ENCODE measurements around the gene MCUB. TPM values are rescaled to one million over a fixed set of nuclear protein-coding genes. Genes with fewer than 3 reads are reported as not detected.
"Not testable (repeated sequence)": the region's sequence is repeated elsewhere in the genome, so short reads cannot be mapped to it uniquely, and the experiment has no call there.

Gene MCUB
- total RNA-seq, 1 donor from 2014 or later, result 14.8 TPM

DNA sequence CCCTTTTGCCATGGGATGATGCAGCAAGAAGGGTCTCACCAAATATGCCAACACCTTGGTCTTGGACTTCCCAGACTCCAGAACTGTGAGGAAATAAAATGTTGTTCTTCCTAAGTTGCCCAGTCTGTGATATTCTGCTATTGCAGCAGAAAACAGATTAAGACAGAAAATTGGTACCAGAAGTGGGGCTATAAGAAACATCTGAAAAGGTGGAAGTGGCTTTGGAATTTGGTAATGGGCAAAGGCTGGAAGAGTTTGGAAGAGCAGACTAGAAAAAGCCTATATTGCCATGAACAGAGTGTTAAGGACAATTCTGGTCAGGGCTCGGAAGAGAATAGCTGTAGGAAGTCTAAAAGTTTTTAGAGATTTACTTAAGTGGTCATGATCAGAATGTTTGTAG lies 115.8 kb downstream of the MCUB start:
- no peaks in the 10 kb centered on the region for H3K4me1 Mint-ChIP-seq (ENCODE audit: unreplicated experiment)
- H3K9me3 Mint-ChIP-seq (ENCODE audit: unreplicated experiment), result peaks cover 6% of the 10 kb centered on the region
- no peak overlapping the region for H3K27ac Mint-ChIP-seq (ENCODE audit: unreplicated experiment)
- no peak for DNase-seq (ENCODE audit: extremely low spot score, unreplicated experiment)
- H3K4me3 Mint-ChIP-seq (ENCODE audit: unreplicated experiment), result no peak overlapping the region
- H3K27me3 Mint-ChIP-seq (ENCODE audit: unreplicated experiment), result no peaks in the 10 kb centered on the region
- TF ChIP-seq, protein P1, sequence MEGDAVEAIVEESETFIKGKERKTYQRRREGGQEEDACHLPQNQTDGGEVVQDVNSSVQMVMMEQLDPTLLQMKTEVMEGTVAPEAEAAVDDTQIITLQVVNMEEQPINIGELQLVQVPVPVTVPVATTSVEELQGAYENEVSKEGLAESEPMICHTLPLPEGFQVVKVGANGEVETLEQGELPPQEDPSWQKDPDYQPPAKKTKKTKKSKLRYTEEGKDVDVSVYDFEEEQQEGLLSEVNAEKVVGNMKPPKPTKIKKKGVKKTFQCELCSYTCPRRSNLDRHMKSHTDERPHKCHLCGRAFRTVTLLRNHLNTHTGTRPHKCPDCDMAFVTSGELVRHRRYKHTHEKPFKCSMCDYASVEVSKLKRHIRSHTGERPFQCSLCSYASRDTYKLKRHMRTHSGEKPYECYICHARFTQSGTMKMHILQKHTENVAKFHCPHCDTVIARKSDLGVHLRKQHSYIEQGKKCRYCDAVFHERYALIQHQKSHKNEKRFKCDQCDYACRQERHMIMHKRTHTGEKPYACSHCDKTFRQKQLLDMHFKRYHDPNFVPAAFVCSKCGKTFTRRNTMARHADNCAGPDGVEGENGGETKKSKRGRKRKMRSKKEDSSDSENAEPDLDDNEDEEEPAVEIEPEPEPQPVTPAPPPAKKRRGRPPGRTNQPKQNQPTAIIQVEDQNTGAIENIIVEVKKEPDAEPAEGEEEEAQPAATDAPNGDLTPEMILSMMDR (IDR thresholded peaks at IDR 0.05), result no peak
- peaks cover 17% of the 10 kb centered on the region for H3K36me3 Mint-ChIP-seq (ENCODE audit: unreplicated experiment)

DNA sequence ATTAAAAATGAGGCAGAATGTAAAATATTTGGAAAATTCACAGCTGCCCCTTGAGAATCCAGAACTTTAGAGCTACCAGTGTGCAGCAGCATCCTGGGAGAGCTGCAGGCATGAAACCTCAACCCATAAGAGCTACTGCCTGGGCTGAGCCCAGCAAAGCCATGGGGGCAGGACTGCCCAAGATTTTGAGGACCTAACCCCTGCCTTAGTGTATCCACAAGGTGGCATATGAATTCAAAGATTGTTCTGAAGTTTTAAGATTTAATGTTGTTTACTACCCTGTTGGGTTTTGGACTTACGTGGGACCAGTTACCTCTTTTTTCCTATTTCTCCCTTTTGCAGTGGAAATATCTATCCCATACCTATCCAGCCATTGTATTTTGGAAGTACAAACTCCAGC lies 116.8 kb downstream of the MCUB start:
- no peak for DNase-seq (ENCODE audit: extremely low spot score, unreplicated experiment)
- H3K9me3 Mint-ChIP-seq (ENCODE audit: unreplicated experiment), result no peaks in the 10 kb centered on the region
- H3K4me1 Mint-ChIP-seq (ENCODE audit: unreplicated experiment), result no peaks in the 10 kb centered on the region
- TF ChIP-seq, protein P1 (IDR thresholded peaks at IDR 0.05), result no peak
- H3K27ac Mint-ChIP-seq (ENCODE audit: unreplicated experiment), result no peak overlapping the region
- H3K36me3 Mint-ChIP-seq (ENCODE audit: unreplicated experiment), result peaks cover 7% of the 10 kb centered on the region
- no peaks in the 10 kb centered on the region for H3K27me3 Mint-ChIP-seq (ENCODE audit: unreplicated experiment)
- H3K4me3 Mint-ChIP-seq (ENCODE audit: unreplicated experiment), result no peak overlapping the region

DNA sequence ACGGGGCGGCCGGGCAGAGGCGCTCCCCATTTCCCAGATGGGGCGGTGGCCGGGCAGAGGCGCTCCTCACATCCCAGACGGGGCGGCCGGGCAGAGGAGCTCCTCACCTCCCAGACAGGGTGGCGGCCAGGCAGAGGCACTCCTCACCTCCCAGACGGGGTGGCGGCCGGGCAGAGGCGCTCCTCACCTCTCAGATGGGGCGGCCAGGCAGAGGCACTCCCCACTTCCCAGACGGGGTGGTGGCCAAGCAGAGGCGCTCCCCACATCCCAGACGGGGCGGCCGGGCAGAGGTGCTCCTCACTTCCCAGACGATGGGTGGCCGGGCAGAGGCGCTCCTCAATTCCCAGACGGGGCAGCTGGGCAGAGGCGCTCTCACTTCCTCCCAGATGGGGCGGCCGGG lies 118.4 kb downstream of the MCUB start:
- not testable (repeated sequence) for DNase-seq (ENCODE audit: extremely low spot score, unreplicated experiment); H3K27ac Mint-ChIP-seq (ENCODE audit: unreplicated experiment)

GRCh38 chr4:109678925-109679324 lies 118.9 kb downstream of the MCUB start:
- not testable (repeated sequence) for H3K27me3 Mint-ChIP-seq (ENCODE audit: unreplicated experiment); DNase-seq (ENCODE audit: extremely low spot score, unreplicated experiment); H3K9me3 Mint-ChIP-seq (ENCODE audit: unreplicated experiment); H3K4me1 Mint-ChIP-seq (ENCODE audit: unreplicated experiment); H3K27ac Mint-ChIP-seq (ENCODE audit: unreplicated experiment); H3K4me3 Mint-ChIP-seq (ENCODE audit: unreplicated experiment)
- peaks cover 14% of the 10 kb centered on the region for H3K36me3 Mint-ChIP-seq (ENCODE audit: unreplicated experiment)

More for the DNA sequence above, 118.4 kb downstream of the MCUB start:
- not testable (repeated sequence) for H3K4me3 Mint-ChIP-seq (ENCODE audit: unreplicated experiment); H3K27me3 Mint-ChIP-seq (ENCODE audit: unreplicated experiment); H3K9me3 Mint-ChIP-seq (ENCODE audit: unreplicated experiment); H3K4me1 Mint-ChIP-seq (ENCODE audit: unreplicated experiment)
- H3K36me3 Mint-ChIP-seq (ENCODE audit: unreplicated experiment), result peaks cover 12% of the 10 kb centered on the region

- H3K4me1 Mint-ChIP-seq (ENCODE audit: unreplicated experiment), result no peaks in the 10 kb centered on the region
- no peak for DNase-seq (ENCODE audit: extremely low spot score, unreplicated experiment)
- TF ChIP-seq, protein P1 (IDR thresholded peaks at IDR 0.05), result no peak
- no peak overlapping the region for H3K4me3 Mint-ChIP-seq (ENCODE audit: unreplicated experiment)
- no peaks in the 10 kb centered on the region for H3K27me3 Mint-ChIP-seq (ENCODE audit: unreplicated experiment)
- peaks cover 30% of the 10 kb centered on the region for H3K36me3 Mint-ChIP-seq (ENCODE audit: unreplicated experiment)
- H3K9me3 Mint-ChIP-seq (ENCODE audit: unreplicated experiment), result no peaks in the 10 kb centered on the region
- H3K27ac Mint-ChIP-seq (ENCODE audit: unreplicated experiment), result no peak overlapping the region
Measured at GRCh38 chr4:109682875-109683274, 122.8 kb downstream of the MCUB start.

DNA sequence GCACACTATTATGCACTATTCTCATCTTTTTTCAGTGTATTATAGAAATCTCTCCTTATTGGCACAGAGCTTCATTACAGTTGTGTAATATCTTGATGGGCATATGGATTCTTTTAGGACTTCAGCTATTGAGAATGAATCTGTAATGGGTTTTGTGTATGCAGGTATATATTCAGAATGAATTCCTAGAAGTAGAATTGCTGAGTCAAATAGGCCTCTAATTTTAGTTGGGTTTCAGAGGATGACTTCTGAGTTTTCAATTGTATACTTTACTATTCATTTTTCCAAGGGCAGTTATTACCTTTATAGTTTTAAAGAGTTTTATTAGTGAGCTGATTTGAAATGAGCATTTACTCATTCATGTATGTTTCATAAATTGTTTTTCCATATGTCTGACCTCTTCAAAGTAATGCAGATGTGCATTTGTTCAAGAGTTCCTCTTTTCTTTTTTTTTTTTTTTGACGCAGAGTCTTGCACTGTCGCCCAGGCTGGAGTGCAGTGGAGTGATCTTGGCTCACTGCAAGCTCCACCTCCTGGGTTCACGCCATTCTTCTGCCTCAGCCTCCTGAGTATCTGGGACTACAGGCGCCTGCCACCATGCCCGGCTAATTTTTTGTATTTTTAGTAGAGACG lies 123.7 kb downstream of the MCUB start:
- TF ChIP-seq, protein P1 (IDR thresholded peaks at IDR 0.05), result no peak
- Mint-ChIP-seq H3K4me1 (ENCODE audit: unreplicated experiment) (no peaks in the 10 kb centered on the region), H3K4me3 (ENCODE audit: unreplicated experiment) (no peak overlapping the region)

More for the DNA sequence above, 123.7 kb downstream of the MCUB start:
- no peak for DNase-seq (ENCODE audit: extremely low spot score, unreplicated experiment)
- H3K36me3 Mint-ChIP-seq (ENCODE audit: unreplicated experiment), result peaks cover 30% of the 10 kb centered on the region
- no peaks in the 10 kb centered on the region for H3K27me3 Mint-ChIP-seq (ENCODE audit: unreplicated experiment)
- no peaks in the 10 kb centered on the region for H3K9me3 Mint-ChIP-seq (ENCODE audit: unreplicated experiment)
- no peak overlapping the region for H3K27ac Mint-ChIP-seq (ENCODE audit: unreplicated experiment)
